IMR-90 (cell line): Measurements from ENCODE around the gene SLC41A1. TPM values are rescaled to one million over a fixed set of nuclear protein-coding genes. Genes with fewer than 3 reads are reported as not detected.

Source experiments
- ATAC-seq: fragments of 200-7000 bp; cut with Tn5 transposase; 2 replicates; pipeline ENCODE4 v1.9.1; 2020; ENCODE audit warnings: low read depth, mild to moderate bottlenecking, moderate library complexity
- BruUV-seq: library from RNA; stranded (reverse); fragments of 400-500 nt; replicated peaks from 2 replicates; lab custom pipeline; 2021; lab: Mats Ljungman, UMichigan
- CTCF ChIA-PET: fragments of 300-600 bp; formaldehyde crosslinking; extraction: SDS; loops from one replicate; lab custom pipeline; 2021; ENCODE audit warnings: antibody characterized with exemption; lab: Yijun Ruan, JAX
- POLR2A ChIA-PET: fragments of 300-600 bp; sonication (Branson Sonifier 250); formaldehyde crosslinking; loops from one replicate; lab custom pipeline; 2022; ENCODE audit warnings: antibody characterized with exemption; ENCODE audit not compliant: unreplicated experiment; lab: Charles Lee
- DNase-seq: peaks from one replicate; pipeline ENCODE4 v3.0.0; 2013
- H2AFZ ChIP-seq: replicated peaks from 2 replicates; pipeline ENCODE3; 2013; ENCODE audit warnings: low read length, mild to moderate bottlenecking; ENCODE audit not compliant: poor library complexity
- H2AK5ac ChIP-seq: 2 replicates; pipeline ENCODE4 v1.6.1; 2013; ENCODE audit warnings: low read depth, low read length, inconsistent platforms
- H2AK9ac ChIP-seq: replicated peaks from 2 replicates; pipeline ENCODE3; 2013; ENCODE audit warnings: mild to moderate bottlenecking, low read depth, low read length, moderate library complexity; ENCODE audit not compliant: poor library complexity
- H2BK120ac ChIP-seq: 2 replicates; pipeline ENCODE4 v1.6.1; 2013; ENCODE audit warnings: low read depth, low read length, inconsistent platforms
- H2BK15ac ChIP-seq: 3 replicates; pipeline ENCODE4 v1.6.1; 2013; ENCODE audit warnings: low read depth, low read length, inconsistent platforms
- H2BK20ac ChIP-seq: 2 replicates; pipeline ENCODE4 v1.6.1; 2013; ENCODE audit warnings: low read depth, mild to moderate bottlenecking, inconsistent platforms, low read length, moderate library complexity
- H2BK5ac ChIP-seq: 2 replicates; pipeline ENCODE4 v1.6.1; 2013; ENCODE audit warnings: mild to moderate bottlenecking, low read depth, low read length, inconsistent platforms; ENCODE audit not compliant: poor library complexity, severe bottlenecking
- H3K14ac ChIP-seq: replicated peaks from 2 replicates; pipeline ENCODE4 v1.6.1; 2013; ENCODE audit warnings: low read depth, low read length, inconsistent platforms
- H3K18ac ChIP-seq: 2 replicates; pipeline ENCODE4 v1.6.1; 2013; ENCODE audit warnings: low read depth, low read length, control low read depth
- H3K23ac ChIP-seq: 2 replicates; pipeline ENCODE4 v1.6.1; 2013; ENCODE audit warnings: low read depth, low read length, inconsistent platforms
- H3K27ac ChIP-seq: 2 replicates; pipeline ENCODE4 v1.5.1; 2013; ENCODE audit warnings: mild to moderate bottlenecking, control low read depth, low read length; ENCODE audit not compliant: insufficient read depth
- H3K27me3 ChIP-seq: 2 replicates; pipeline ENCODE4 v1.6.1; 2013; ENCODE audit warnings: low read length; ENCODE audit not compliant: control insufficient read depth, insufficient read depth
- H3K36me3 ChIP-seq: 2 replicates; pipeline ENCODE4 v1.6.1; 2013; ENCODE audit warnings: low read length, mixed read lengths; ENCODE audit not compliant: control insufficient read depth, insufficient read depth
- H3K4ac ChIP-seq: 2 replicates; pipeline ENCODE4 v1.6.1; 2013; ENCODE audit warnings: low read depth, low read length, inconsistent platforms
- H3K4me1 ChIP-seq: 2 replicates; pipeline ENCODE4 v1.6.1; 2013; ENCODE audit warnings: low read length, mixed read lengths; ENCODE audit not compliant: control insufficient read depth, insufficient read depth
- H3K4me2 ChIP-seq: 2 replicates; pipeline ENCODE4 v1.6.1; 2013; ENCODE audit warnings: low read depth, mild to moderate bottlenecking, control low read depth, low read length, moderate library complexity
- H3K4me3 ChIP-seq: 2 replicates; pipeline ENCODE4 v1.5.1; 2013; ENCODE audit warnings: low read depth, mild to moderate bottlenecking, control low read depth, low read length, moderate library complexity; ENCODE audit not compliant: insufficient read depth
- H3K56ac ChIP-seq: 2 replicates; pipeline ENCODE4 v1.6.1; 2013; ENCODE audit warnings: low read length, inconsistent platforms; ENCODE audit not compliant: insufficient read depth; ENCODE audit errors: extremely low read depth
- H3K79me1 ChIP-seq, 2 experiments: 2 replicates each; pipeline ENCODE4 v1.6.1; 2013; ENCODE audit warnings: low read length in 2 of 2, inconsistent platforms in 1 of 2, low read depth in 1 of 2
- H3K9ac ChIP-seq: 2 replicates; pipeline ENCODE4 v1.6.1; 2013; ENCODE audit warnings: low read depth, low read length, control low read depth
- H3K9me1 ChIP-seq: 2 replicates; pipeline ENCODE4 v1.6.1; 2013; ENCODE audit warnings: low read length, inconsistent platforms; ENCODE audit not compliant: insufficient read depth
- H3K9me3 ChIP-seq: 2 replicates; pipeline ENCODE4 v1.6.1; 2013; ENCODE audit warnings: low read length; ENCODE audit not compliant: control insufficient read depth, insufficient read depth
- H4K20me1 ChIP-seq: 2 replicates; pipeline ENCODE4 v1.6.1; 2013; ENCODE audit warnings: low read length, inconsistent platforms; ENCODE audit not compliant: insufficient read depth
- H4K5ac ChIP-seq: 2 replicates; pipeline ENCODE4 v1.6.1; 2013; ENCODE audit warnings: mild to moderate bottlenecking, low read depth, low read length, control low read depth
- H4K8ac ChIP-seq, 2 experiments: 2 replicates each; pipeline ENCODE4 v1.6.1; 2013; ENCODE audit warnings: low read depth in 2 of 2, low read length in 2 of 2, control low read depth in 1 of 2, inconsistent platforms in 1 of 2
- H4K91ac ChIP-seq: 2 replicates; pipeline ENCODE4 v1.6.1; 2013; ENCODE audit warnings: low read depth, low read length, inconsistent platforms; ENCODE audit not compliant: insufficient read depth
- BHLHE40 ChIP-seq: fragments of 150-350 bp; IDR thresholded peaks from 2 replicates; pipeline ENCODE4 v1.6.1; 2016; ENCODE audit warnings: mild to moderate bottlenecking, low read depth, low read length
- CEBPB ChIP-seq: IDR thresholded peaks from 2 replicates; pipeline ENCODE4 v1.6.1; 2012; ENCODE audit warnings: low read depth, low read length, improper control_type of control experiment
- CHD1 ChIP-seq: IDR thresholded peaks from 2 replicates; pipeline ENCODE4 v1.6.1; 2012; ENCODE audit warnings: low read depth, low read length, improper control_type of control experiment
- ELK1 ChIP-seq: fragments of 150-350 bp; IDR thresholded peaks from 2 replicates; pipeline ENCODE4 v1.6.1; 2016; ENCODE audit warnings: low read depth, mild to moderate bottlenecking, low read length, moderate library complexity, borderline replicate concordance
- FOS ChIP-seq: fragments of 150-350 bp; IDR thresholded peaks from 2 replicates; pipeline ENCODE4 v1.6.1; 2016; ENCODE audit warnings: low read depth, low read length
- MAFK ChIP-seq: IDR thresholded peaks from 2 replicates; pipeline ENCODE4 v1.6.1; 2012; ENCODE audit warnings: low read depth, low read length, improper control_type of control experiment
- MAZ ChIP-seq: IDR thresholded peaks from 2 replicates; pipeline ENCODE4 v1.6.1; 2012; ENCODE audit warnings: low read depth, mild to moderate bottlenecking, low read length, improper control_type of control experiment, moderate library complexity, borderline replicate concordance
- MXI1 ChIP-seq: IDR thresholded peaks from 2 replicates; pipeline ENCODE4 v1.6.1; 2012; ENCODE audit warnings: low read depth, mild to moderate bottlenecking, low read length, moderate library complexity, borderline replicate concordance
- NFE2L2 ChIP-seq: fragments of 150-350 bp; IDR thresholded peaks from 2 replicates; pipeline ENCODE4 v1.6.1; 2016; ENCODE audit warnings: low read depth, mild to moderate bottlenecking, low read length
- POLR2A ChIP-seq: IDR thresholded peaks from 2 replicates; pipeline ENCODE4 v1.6.1; 2012; ENCODE audit warnings: mild to moderate bottlenecking, low read depth, low read length
- RAD21 ChIP-seq: IDR thresholded peaks from 2 replicates; pipeline ENCODE4 v1.6.1; 2012; ENCODE audit warnings: low read length, improper control_type of control experiment
- RCOR1 ChIP-seq: IDR thresholded peaks from 2 replicates; pipeline ENCODE4 v1.6.1; 2012; ENCODE audit warnings: mild to moderate bottlenecking, low read length, improper control_type of control experiment; ENCODE audit not compliant: insufficient replicate concordance
- RFX5 ChIP-seq: IDR thresholded peaks from 2 replicates; pipeline ENCODE4 v1.8.0; 2012; ENCODE audit warnings: low read depth, mild to moderate bottlenecking, low read length, moderate library complexity
- SMC3 ChIP-seq: fragments of 150-350 bp; IDR thresholded peaks from 2 replicates; pipeline ENCODE4 v1.6.1; 2016; ENCODE audit warnings: low read depth, mild to moderate bottlenecking, antibody characterized with exemption, low read length, moderate library complexity
- USF2 ChIP-seq: fragments of 150-350 bp; IDR thresholded peaks from 2 replicates; pipeline ENCODE4 v1.6.1; 2017; ENCODE audit warnings: mild to moderate bottlenecking, antibody characterized with exemption, low read length, low read depth
- WGBS, 2 experiments: methylation state at CpG; one replicate each; pipeline versions ENCODE4 v1.1.5 to v1.1.7; 2013; ENCODE audit warnings: missing lambda C conversion rate in 2 of 2; ENCODE audit not compliant: insufficient read length in 1 of 2; ENCODE audit errors: extremely low coverage in 2 of 2; 5-methylcytosine and 5-hydroxymethylcytosine counted together
- dilution Hi-C: fragments of 300-500 bp; cut with HindIII; formaldehyde crosslinking; loops from one replicate; pipeline ENCODE4 v1.14.3; 2018; ENCODE audit warnings: low sequenced_read_pairs; ENCODE audit not compliant: unreplicated experiment
- in situ Hi-C: fragments of 300-500 bp; cut with MboI; formaldehyde crosslinking; loops from 3 replicates; pipeline ENCODE4 v1.14.3; 2019; ENCODE audit warnings: low sequenced_read_pairs, inconsistent platforms, mixed read lengths
- intact Hi-C: fragments of 100-400 bp; cut with micrococcal nuclease; formaldehyde crosslinking; loops from 2 replicates; pipeline ENCODE4 v1.10.0; 2022
- polyA plus RNA-seq, 3 experiments: library from polyadenylated mRNA; depleted of rRNA; stranded (reverse); fragments of >200 nt; gene quantifications; 2 replicates each; pipeline ENCODE4 v1.2.3, GENCODE V29; 2012; ENCODE audit warnings: low replicate concordance in 1 of 3
- total RNA-seq: library from RNA; depleted of rRNA; stranded (reverse); fragments of >200 nt; gene quantifications from 2 replicates; pipeline ENCODE4 v1.2.3, GENCODE V29; 2012
- TF ChIP-seq, protein P1 (sequence below): conservative IDR thresholded peaks from 2 replicates; pipeline ENCODE4 v1.5.1; 2012; ENCODE audit warnings: mild to moderate bottlenecking, low read depth, low read length, improper control_type of control experiment

Gene SLC41A1
- total and polyA plus RNA-seq, 2 of the 4 experiments (the other 2 are of a cell fraction): 6.3 to 26.3 TPM

DNA sequence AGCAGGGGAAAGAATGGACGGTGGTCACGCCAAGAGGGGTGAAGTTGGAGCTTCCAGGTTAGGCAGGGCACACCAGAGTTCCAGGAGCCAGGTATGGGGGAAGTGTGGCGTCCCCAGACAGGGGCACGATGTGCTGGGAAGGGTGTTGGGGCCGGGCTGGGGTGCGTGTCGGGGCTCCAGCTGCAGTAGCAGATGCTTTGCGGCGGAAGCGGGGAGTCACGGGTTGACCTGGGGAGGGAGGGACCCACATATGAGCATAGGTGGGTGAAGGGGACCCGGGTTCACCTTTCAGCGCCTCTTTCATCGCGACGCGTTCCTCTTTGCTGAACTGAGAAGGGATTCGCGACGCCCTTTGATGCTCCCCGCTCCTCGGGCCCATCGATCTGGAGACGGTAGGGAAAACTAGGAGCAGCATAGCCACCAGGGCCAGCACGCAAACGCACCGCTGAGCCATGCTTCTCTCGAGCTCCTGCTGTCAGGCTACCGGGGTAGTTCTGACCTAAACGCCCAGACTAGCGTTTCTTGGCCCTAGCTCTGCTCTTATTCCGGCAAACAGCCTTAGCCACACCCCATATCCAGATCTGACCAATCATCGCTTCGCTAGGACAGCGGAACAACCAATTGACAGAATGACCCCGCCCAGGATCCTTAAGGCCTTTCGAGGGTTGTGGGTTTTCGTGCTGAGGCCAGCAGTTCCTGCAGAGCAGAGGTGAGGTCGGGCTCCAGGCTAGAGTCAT, 36.8 kb upstream of the SLC41A1 start, which contains the start of gene PM20D1:
Gene PM20D1, minus strand, starts transcription at position 514 of the 737 bp plus-strand sequence. Its CDS starts 60 bp downstream, at position 454.
- no peak within 1 kb of the TSS for H3K23ac ChIP-seq
- dilution Hi-C loops: no loop called here
- H3K4me3 ChIP-seq: peak within 1 kb of the TSS; percentile 30
- H3K14ac ChIP-seq: no peak within 1 kb of the TSS
- intact Hi-C loops: no loop called here
- no peaks in the 10 kb centered on the region for H3K9me1 ChIP-seq
- H2AFZ ChIP-seq: peak within 1 kb of the TSS; percentile 84
- H3K27me3 ChIP-seq: peaks cover 18% of the 10 kb centered on the region
- no peak within 1 kb of the TSS for H2BK5ac ChIP-seq
- no peak within 1 kb of the TSS for H4K8ac ChIP-seq
- H4K91ac ChIP-seq: no peak within 1 kb of the TSS
- no peak within 1 kb of the TSS for H2BK20ac ChIP-seq
- H3K27ac ChIP-seq: no peak within 1 kb of the TSS
- POLR2A ChIA-PET: no interaction called here
- H3K56ac ChIP-seq: no peak within 1 kb of the TSS
- H4K5ac ChIP-seq: no peak within 1 kb of the TSS
- H2AK9ac ChIP-seq: no peak within 1 kb of the TSS
- H3K9me3 ChIP-seq: peaks cover 3% of the 10 kb centered on the region; the same call in 1 of the 2 replicates
- H3K36me3 ChIP-seq: no peaks in the 10 kb centered on the region
- no TSS peak for BruUV-seq
- H3K4me2 ChIP-seq: peak within 1 kb of the TSS; percentile 38
- no peak within 1 kb of the TSS for H2AK5ac ChIP-seq
- ATAC-seq (peak; percentile 95), DNase-seq (peak; percentile 69)
- 12% methylated on average over 10 of the region's 39 CpGs; no CpG with 5 or more reads in 1 of the 2 experiments for WGBS, 2 experiments
- H2BK15ac ChIP-seq: no peak within 1 kb of the TSS
- H3K9ac ChIP-seq: no peak within 1 kb of the TSS
- H3K4ac ChIP-seq: no peak within 1 kb of the TSS
- in situ Hi-C loops: no loop called here
- CTCF ChIA-PET: no interaction called here
- no peak for TF ChIP-seq CEBPB
- TF ChIP-seq MAFK: no peak
- TF ChIP-seq ELK1: no peak
- TF ChIP-seq POLR2A: no peak
- TF ChIP-seq RFX5: no peak
- TF ChIP-seq RAD21: no peak
- TF ChIP-seq USF2: no peak
- TF ChIP-seq CHD1: no peak
- no peak for TF ChIP-seq RCOR1
- no peak for TF ChIP-seq BHLHE40
- TF ChIP-seq FOS: no peak
- TF ChIP-seq NFE2L2: no peak
- TF ChIP-seq MXI1: no peak
- TF ChIP-seq MAZ: no peak
- TF ChIP-seq, protein P1, sequence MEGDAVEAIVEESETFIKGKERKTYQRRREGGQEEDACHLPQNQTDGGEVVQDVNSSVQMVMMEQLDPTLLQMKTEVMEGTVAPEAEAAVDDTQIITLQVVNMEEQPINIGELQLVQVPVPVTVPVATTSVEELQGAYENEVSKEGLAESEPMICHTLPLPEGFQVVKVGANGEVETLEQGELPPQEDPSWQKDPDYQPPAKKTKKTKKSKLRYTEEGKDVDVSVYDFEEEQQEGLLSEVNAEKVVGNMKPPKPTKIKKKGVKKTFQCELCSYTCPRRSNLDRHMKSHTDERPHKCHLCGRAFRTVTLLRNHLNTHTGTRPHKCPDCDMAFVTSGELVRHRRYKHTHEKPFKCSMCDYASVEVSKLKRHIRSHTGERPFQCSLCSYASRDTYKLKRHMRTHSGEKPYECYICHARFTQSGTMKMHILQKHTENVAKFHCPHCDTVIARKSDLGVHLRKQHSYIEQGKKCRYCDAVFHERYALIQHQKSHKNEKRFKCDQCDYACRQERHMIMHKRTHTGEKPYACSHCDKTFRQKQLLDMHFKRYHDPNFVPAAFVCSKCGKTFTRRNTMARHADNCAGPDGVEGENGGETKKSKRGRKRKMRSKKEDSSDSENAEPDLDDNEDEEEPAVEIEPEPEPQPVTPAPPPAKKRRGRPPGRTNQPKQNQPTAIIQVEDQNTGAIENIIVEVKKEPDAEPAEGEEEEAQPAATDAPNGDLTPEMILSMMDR: no peak
- TF ChIP-seq SMC3: no peak
- no peak within 1 kb of the TSS for H2BK120ac ChIP-seq
- no peaks in the 10 kb centered on the region for H4K20me1 ChIP-seq
- no peak within 1 kb of the TSS for H3K18ac ChIP-seq
- no peaks in the 10 kb centered on the region for H3K79me1 ChIP-seq
- H3K4me1 ChIP-seq: no peaks in the 10 kb centered on the region
